Fibroblast of pulmonary artery (primary cell): Measurements from ENCODE around the gene ATP13A3.

Experiments used
- DNase-seq: peaks from one replicate; pipeline ENCODE4 v3.0.0-alpha.2; 2010; ENCODE audit warnings: low read depth
- H3K4me3 ChIP-seq: replicated peaks from 2 replicates; pipeline ENCODE4 v1.5.1; 2011; ENCODE audit warnings: low read depth, mild to moderate bottlenecking, control low read depth, low read length, moderate library complexity
- TF ChIP-seq, protein P1 (sequence below): IDR thresholded peaks from 2 replicates; pipeline ENCODE4 v1.5.1; 2011; ENCODE audit warnings: mild to moderate bottlenecking, control low read depth, low read length, inconsistent platforms; ENCODE audit errors: missing control alignments

ATP13A3 gene

DNA sequence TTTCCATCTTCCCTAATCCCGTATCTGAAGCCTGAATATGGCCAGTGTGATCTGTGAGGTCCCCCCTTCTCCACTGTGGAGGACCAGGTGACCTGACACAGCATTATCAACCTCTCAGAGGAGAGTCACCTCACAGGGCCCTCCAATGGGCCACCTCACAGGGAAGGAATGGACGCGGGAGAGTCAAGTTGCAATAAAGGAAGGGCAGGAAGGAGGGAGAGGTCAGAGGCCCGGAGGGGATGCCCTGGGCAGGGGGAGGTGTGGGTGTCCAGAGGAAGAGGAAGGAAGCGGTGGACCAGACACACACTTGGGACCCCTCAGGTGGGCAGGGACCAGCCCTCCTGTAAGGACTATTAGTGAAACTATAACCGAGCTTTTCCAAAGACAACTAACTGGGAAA is 102.6 kb downstream of the ATP13A3 start:
- TF ChIP-seq, protein P1, sequence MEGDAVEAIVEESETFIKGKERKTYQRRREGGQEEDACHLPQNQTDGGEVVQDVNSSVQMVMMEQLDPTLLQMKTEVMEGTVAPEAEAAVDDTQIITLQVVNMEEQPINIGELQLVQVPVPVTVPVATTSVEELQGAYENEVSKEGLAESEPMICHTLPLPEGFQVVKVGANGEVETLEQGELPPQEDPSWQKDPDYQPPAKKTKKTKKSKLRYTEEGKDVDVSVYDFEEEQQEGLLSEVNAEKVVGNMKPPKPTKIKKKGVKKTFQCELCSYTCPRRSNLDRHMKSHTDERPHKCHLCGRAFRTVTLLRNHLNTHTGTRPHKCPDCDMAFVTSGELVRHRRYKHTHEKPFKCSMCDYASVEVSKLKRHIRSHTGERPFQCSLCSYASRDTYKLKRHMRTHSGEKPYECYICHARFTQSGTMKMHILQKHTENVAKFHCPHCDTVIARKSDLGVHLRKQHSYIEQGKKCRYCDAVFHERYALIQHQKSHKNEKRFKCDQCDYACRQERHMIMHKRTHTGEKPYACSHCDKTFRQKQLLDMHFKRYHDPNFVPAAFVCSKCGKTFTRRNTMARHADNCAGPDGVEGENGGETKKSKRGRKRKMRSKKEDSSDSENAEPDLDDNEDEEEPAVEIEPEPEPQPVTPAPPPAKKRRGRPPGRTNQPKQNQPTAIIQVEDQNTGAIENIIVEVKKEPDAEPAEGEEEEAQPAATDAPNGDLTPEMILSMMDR, result no peak
- no peak for DNase-seq

DNA sequence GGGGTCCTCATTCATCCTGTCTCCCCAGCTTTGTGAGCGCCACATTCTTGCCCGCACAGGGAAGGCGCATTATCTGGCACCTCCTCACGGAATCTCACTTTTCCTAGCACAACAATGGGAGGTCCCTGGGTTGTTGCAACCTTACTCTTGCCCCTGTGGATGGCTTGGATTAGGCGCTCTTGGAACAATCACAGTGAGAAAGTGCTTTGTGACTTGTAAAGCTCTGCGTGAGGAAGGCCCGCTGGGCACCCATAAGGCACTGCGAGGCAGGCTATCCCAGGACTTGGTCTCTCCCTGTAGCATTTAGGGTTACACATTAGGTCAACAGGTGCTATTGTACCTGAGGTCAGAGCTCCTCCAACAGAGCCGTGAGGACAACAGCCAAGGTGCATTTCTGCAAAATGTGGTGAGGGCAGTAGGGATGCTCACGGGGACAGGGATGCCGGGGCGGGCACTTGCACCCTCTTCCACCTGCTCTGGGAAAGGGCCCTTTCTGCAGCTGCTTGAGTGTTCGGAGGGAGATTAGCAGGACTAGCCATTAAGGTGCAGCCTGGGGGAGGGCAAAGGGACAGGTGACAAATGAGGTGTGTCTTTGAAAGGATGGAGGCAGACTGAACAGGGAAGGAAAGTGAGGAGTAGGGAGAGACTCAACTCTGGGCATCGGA is 103.4 kb downstream of the ATP13A3 start:
- TF ChIP-seq, protein P1, result no peak
- no peak for DNase-seq
- no peak overlapping the region for H3K4me3 ChIP-seq

More for the DNA sequence above, 102.6 kb downstream of the ATP13A3 start:
- no peak overlapping the region for H3K4me3 ChIP-seq

DNA sequence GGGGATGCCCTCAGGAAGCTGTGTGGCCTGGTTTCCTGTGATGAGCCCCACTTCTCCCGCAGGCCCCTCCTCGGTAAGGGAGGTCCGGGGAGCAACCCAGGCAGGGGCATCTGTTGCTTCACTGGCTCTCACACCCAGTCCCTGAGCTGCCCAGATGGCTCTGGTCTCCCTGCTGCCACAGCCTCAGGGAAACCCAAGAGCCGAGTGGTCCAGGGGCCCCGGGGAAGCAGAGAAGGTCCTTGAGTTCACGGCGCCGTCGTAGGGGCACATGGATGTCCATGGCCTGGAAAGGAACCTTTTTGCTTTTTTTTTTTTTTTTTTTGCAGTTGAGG is 103.9 kb downstream of the ATP13A3 start:
- no peak for DNase-seq
- TF ChIP-seq, protein P1, result no peak
- H3K4me3 ChIP-seq, result no peak overlapping the region

DNA sequence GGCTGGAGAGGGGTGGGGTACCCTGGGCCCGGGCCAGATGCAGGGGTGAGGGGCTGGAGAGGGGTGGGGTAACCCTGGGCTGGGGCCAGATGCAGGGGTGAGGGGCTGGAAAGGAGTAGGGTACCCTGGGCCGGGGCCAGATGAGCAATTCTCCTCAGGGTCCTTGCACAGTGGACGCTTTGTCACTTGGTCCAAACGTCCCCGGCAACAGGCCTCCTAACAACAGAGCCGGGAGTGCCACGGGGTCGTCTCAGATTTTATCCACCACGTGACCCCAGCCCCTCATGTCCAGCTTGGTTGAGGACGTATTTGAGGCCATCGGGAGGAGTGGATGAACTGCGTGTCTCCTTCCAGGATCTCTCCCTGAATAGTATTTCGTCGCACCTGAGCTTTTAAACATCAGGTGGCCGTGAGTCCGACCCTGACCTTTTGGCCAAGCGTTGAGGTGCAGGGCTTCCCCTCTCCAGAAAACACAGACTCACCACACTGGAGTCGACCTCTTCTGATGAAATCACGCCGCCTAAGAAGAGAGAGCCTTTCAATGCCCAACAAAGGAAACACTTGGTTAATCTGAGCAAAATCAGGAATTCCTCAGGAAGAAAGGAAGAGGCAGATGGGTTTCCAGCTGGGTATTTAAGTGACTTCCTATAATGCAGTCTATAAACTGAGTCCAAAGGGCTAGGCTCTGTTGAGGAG is 104.5 kb downstream of the ATP13A3 start:
- TF ChIP-seq, protein P1, result no peak
- DNase-seq, result no peak

DNA sequence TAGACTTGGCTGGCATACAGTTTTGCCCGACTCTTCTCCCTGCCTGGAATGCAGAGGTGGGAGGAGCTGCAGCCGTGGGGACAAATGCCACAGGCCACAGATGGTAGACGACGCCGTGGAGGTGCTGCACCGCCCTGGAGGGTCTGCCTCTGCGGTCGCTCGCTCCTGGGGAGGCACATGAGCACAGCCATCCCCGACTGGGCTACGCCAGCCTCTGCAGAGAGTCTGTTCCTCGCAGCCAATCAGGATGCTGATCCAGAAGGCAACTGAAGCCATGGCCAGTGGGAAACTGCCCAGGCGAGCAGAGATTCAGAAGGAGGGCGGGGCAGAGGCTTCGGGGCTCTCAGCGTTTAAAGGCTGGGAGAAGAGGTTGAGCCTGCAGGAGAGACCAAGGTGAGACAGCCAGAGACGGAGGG is 105.3 kb downstream of the ATP13A3 start:
- H3K4me3 ChIP-seq, result no peak overlapping the region
- TF ChIP-seq, protein P1, result no peak
- DNase-seq, result no peak

More for the DNA sequence above, 104.5 kb downstream of the ATP13A3 start:
- no peak overlapping the region for H3K4me3 ChIP-seq

DNA sequence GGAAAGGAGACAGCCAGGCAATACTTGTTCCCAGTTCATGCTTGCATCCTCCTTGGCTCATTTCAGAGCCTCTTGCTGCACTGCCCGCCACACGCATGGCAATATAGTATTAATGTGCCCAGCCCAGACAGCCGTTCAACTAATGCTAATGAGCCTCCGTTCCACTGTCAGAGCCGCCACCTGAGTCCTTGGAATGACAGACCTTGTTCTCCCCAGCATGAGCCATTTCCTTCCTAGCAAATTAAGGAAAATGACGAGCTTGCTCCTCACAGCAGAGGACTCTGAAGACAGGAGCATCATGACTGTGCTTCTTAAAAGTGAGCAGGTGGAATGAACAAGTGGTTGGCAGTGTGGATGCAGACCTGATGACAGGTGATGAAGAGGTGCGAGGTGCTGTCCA is 106.5 kb downstream of the ATP13A3 start:
- TF ChIP-seq, protein P1, result no peak
- H3K4me3 ChIP-seq, result no peak overlapping the region
- DNase-seq, result no peak

DNA sequence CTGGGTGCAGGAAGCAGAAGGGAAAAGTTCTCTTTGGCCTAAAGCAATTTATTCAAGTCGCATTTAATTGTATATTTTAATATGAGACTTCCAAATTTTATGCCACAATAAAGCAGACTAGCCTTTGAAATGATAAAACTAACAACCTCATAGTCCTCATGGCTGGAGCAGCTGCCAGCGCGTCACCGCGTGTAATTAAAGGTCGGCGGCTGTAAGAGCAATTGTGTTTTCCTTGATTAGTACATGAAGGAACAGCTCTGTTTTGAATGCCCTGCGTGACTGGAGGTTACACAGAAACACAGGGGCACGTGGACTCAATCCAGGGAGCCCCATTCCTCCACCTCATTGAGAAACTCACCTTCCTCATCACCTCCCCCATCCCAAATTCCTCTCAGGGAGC is 107.2 kb downstream of the ATP13A3 start:
- H3K4me3 ChIP-seq, result no peak overlapping the region
- DNase-seq, result no peak
- TF ChIP-seq, protein P1, result no peak
